ENCODE measurements around the gene CCDC60.
"Not testable (repeated sequence)": the region's sequence is repeated elsewhere in the genome, so short reads cannot be mapped to it uniquely, and the experiment has no call there.

CCDC60 gene

DNA sequence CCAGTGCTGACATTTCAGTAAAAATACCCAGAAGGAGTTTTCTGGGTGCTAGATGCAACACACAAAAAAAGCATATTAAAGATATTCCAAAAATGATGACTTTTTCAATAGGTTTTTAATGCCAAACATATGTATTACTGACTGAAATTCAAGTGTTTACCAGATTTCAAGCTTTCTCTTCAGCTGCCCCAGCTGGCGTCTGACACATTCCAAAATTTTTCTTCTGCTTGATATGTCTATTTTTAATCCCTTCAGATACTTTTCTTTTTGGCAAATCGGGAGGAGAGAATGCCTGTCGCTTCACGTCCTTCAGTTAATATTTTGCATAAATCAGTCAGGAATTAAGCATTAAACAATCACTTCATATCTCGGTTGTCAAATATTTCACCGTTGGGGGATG, 7.1 kb upstream of the CCDC60 start:
- DNase-seq (ENCODE audit: insufficient read length, low spot score), result no peak
- no peak for FAIRE-seq
- TF ChIP-seq SPI1 (IDR thresholded peaks at IDR 0.05; ENCODE audit: low read depth, low read length) (no peak), POLR2AphosphoS5 (IDR thresholded peaks at IDR 0.05; ENCODE audit: low read depth, low read length) (no peak), PAX5 (IDR thresholded peaks at IDR 0.05; ENCODE audit: insufficient read depth, low read length, severe bottlenecking) (no peak), POLR2A (IDR thresholded peaks at IDR 0.05; ENCODE audit: low read depth, low read length) (no peak), TAF1 (IDR thresholded peaks at IDR 0.05; ENCODE audit: low read depth, low read length) (no peak), POU2F2 (IDR thresholded peaks at IDR 0.05; ENCODE audit: low read depth, low read length) (no peak)

DNA sequence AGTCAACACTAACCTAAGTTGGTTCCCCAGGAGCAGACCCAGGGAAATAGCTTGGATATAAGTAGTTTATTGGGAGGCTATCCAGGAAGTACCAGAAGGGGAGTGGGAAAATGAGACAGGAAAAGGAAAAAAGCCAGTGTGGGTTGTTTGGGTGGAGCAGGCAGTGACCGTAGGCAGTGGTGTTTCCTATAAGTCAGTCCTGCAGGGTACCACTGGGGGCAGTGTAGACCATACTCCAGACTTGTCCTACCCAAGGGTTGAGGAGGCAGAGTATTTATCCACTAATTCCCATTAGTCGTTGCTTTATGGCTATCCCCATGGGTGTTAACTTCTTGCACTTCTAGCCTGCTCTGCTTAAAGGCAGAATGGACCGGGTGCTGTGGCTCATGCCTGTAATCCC, 6.4 kb upstream of the CCDC60 start:
- DNase-seq (ENCODE audit: insufficient read length, low spot score), result no peak
- FAIRE-seq, result no peak
- no peak for TF ChIP-seq TAF1 (IDR thresholded peaks at IDR 0.05; ENCODE audit: low read depth, low read length)
- TF ChIP-seq PAX5 (IDR thresholded peaks at IDR 0.05; ENCODE audit: insufficient read depth, low read length, severe bottlenecking), result no peak
- no peak for TF ChIP-seq SPI1 (IDR thresholded peaks at IDR 0.05; ENCODE audit: low read depth, low read length)
- no peak for TF ChIP-seq POU2F2 (IDR thresholded peaks at IDR 0.05; ENCODE audit: low read depth, low read length)
- no peak for TF ChIP-seq POLR2AphosphoS5 (IDR thresholded peaks at IDR 0.05; ENCODE audit: low read depth, low read length)
- no peak for TF ChIP-seq POLR2A (IDR thresholded peaks at IDR 0.05; ENCODE audit: low read depth, low read length)

DNA sequence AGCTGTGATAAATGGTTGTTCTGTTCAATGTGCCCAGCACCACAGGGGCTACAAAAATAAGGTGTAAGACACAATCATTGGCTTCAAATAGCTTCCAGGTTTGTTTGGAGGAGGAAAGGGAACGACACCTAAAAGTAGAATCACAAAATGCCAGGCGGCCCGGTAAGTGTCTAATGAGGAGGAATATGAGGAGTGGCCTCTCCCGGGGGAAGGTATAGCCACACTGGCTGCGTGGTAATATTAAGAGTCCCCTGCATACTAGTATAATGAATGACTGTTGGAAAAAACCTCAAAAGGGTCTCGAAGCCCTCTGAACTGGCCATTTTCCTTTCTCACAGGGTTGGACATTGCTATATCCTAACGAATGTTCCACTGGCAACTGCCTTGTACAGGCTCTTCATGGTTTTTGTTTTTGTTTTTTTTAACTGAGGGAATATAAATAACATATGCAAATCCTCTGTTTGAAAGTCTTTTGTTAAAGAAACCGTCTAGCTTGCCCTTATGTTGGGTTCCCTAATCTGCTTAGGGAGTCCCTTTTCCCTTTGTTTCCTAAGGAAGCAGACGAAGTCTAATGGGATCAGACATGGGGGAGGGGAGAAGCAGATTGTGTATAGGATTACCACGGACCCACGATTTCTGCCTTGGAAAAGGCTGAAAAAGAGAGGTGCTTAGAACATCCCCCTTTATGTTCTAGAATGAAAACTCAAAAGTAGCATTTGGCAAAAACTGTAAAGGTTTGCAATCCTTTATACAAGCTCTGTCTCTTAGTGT, 4.2 kb downstream of the CCDC60 start:
- no peak for TF ChIP-seq POLR2A (IDR thresholded peaks at IDR 0.05; ENCODE audit: low read depth, low read length)
- no peak for TF ChIP-seq PAX5 (IDR thresholded peaks at IDR 0.05; ENCODE audit: insufficient read depth, low read length, severe bottlenecking)
- TF ChIP-seq POU2F2 (IDR thresholded peaks at IDR 0.05; ENCODE audit: low read depth, low read length), result no peak
- TF ChIP-seq SPI1 (IDR thresholded peaks at IDR 0.05; ENCODE audit: low read depth, low read length), result no peak
- no peak for TF ChIP-seq POLR2AphosphoS5 (IDR thresholded peaks at IDR 0.05; ENCODE audit: low read depth, low read length)
- no peak for TF ChIP-seq TAF1 (IDR thresholded peaks at IDR 0.05; ENCODE audit: low read depth, low read length)
- FAIRE-seq, result no peak

DNA sequence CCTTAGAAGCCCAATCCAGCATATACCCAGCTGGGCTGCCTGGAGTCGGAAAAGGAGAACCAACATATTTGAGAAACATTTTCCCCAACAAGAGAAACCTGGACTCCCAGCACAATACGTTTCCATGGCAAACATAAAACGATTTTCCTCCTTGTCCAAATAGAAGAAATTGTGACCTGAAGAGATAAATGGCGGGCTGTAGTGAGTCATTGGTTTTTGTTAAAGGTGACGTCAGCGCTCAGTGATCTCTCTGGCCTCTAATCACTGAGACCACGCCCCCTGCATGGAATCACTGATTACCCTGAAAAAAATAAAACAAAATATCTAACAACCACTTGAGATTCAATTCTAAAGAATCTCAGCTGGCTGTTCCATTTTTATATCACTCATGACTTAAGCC, 6.0 kb downstream of the CCDC60 start:
- TF ChIP-seq PAX5 (IDR thresholded peaks at IDR 0.05; ENCODE audit: insufficient read depth, low read length, severe bottlenecking) (no peak), POLR2A (IDR thresholded peaks at IDR 0.05; ENCODE audit: low read depth, low read length) (no peak), POU2F2 (IDR thresholded peaks at IDR 0.05; ENCODE audit: low read depth, low read length) (no peak), SPI1 (IDR thresholded peaks at IDR 0.05; ENCODE audit: low read depth, low read length) (no peak), POLR2AphosphoS5 (IDR thresholded peaks at IDR 0.05; ENCODE audit: low read depth, low read length) (no peak), TAF1 (IDR thresholded peaks at IDR 0.05; ENCODE audit: low read depth, low read length) (no peak)
- no peak for DNase-seq (ENCODE audit: insufficient read length, low spot score)
- FAIRE-seq, result no peak

More for the DNA sequence above, 4.2 kb downstream of the CCDC60 start:
- DNase-seq (ENCODE audit: insufficient read length, low spot score), result no peak

DNA sequence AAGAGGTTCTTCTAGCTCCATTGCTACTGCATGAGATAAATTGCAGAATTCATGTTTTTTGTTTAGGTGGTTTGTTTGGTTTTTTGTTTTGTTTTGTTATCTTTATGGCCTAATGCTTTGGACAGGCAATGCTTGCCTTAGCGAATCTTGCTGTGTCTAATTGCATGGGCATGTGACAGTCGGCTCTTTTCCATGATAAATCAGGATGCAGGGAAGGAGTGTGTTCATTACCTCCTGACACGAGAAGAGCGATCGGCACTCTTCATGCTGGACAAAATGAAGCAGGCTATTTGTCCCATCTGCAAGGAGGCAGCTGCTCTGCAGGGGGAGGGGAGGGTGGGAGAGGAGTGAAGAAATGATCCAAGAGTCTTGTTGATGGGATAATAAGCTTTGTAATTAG, 6.5 kb downstream of the CCDC60 start:
- FAIRE-seq (no peak), DNase-seq (ENCODE audit: insufficient read length, low spot score) (no peak)
- no peak for TF ChIP-seq POU2F2 (IDR thresholded peaks at IDR 0.05; ENCODE audit: low read depth, low read length)
- TF ChIP-seq POLR2A (IDR thresholded peaks at IDR 0.05; ENCODE audit: low read depth, low read length), result no peak
- no peak for TF ChIP-seq TAF1 (IDR thresholded peaks at IDR 0.05; ENCODE audit: low read depth, low read length)
- no peak for TF ChIP-seq SPI1 (IDR thresholded peaks at IDR 0.05; ENCODE audit: low read depth, low read length)
- TF ChIP-seq POLR2AphosphoS5 (IDR thresholded peaks at IDR 0.05; ENCODE audit: low read depth, low read length), result no peak
- no peak for TF ChIP-seq PAX5 (IDR thresholded peaks at IDR 0.05; ENCODE audit: insufficient read depth, low read length, severe bottlenecking)

DNA sequence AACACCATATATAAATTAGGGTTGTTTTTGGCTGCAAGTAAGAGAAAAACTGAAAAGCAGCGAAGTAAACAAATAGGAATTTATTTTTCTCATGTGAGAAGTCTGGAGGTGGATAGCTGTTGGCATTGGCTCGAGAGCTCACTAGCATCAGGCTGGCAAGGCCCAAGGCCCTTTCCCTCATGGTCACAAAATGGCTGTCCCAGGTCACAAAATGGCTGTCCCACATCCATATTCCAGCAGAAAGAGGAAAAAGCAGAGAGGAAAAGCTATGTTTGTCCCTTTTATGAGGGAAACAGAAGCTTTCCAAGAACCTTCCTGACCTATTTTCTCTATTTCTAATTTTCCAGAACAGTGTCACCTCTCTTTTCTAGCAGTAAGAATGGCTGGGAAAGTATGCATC, 7.5 kb downstream of the CCDC60 start:
- no peak for FAIRE-seq
- TF ChIP-seq POLR2A (IDR thresholded peaks at IDR 0.05; ENCODE audit: low read depth, low read length) (no peak), TAF1 (IDR thresholded peaks at IDR 0.05; ENCODE audit: low read depth, low read length) (no peak), POLR2AphosphoS5 (IDR thresholded peaks at IDR 0.05; ENCODE audit: low read depth, low read length) (no peak), PAX5 (IDR thresholded peaks at IDR 0.05; ENCODE audit: insufficient read depth, low read length, severe bottlenecking) (no peak), POU2F2 (IDR thresholded peaks at IDR 0.05; ENCODE audit: low read depth, low read length) (no peak), SPI1 (IDR thresholded peaks at IDR 0.05; ENCODE audit: low read depth, low read length) (no peak)
- DNase-seq (ENCODE audit: insufficient read length, low spot score), result no peak

DNA sequence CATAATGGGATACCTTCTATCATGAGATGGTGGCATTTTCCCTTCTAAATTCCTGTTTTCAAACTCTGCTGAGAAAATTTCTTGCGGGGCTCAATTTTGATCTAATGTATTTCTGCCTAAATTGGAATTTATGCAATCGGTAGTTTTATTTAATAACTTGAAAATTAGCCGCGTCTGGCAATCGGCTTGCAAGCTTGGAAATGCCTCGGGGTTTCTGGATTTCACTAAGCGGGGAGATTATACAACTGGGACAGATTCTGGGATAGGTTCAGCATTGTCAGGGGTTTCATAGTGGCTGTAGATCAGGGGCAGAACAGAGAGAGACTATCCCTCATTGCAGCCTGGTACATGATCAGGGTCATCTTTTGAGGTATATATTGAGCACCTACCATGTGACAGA, 8.6 kb downstream of the CCDC60 start:
- TF ChIP-seq POU2F2 (IDR thresholded peaks at IDR 0.05; ENCODE audit: low read depth, low read length), result no peak
- no peak for FAIRE-seq
- DNase-seq (ENCODE audit: insufficient read length, low spot score), result no peak

DNA sequence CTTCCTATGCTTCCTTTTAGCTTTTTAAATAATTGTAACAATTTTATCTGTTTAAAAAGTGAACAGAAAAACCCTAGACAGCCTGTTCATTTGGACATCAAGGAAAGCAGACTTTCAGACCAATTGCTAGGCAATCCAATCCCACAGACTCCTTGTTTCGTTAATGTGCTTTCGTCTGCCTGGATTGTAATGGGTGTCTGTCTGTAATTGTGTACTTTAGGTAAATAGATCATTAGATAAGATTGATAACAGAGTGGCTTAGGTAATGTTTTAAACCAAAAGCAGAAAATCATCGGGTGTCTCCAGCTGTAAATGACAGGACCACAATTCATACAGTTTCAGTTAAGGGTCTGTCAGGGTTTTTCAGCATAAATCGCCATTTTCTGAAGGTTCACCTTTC, 19.6 kb downstream of the CCDC60 start:
- no peak for FAIRE-seq
- TF ChIP-seq SPI1 (IDR thresholded peaks at IDR 0.05; ENCODE audit: low read depth, low read length), result no peak
- TF ChIP-seq PAX5 (IDR thresholded peaks at IDR 0.05; ENCODE audit: insufficient read depth, low read length, severe bottlenecking), result no peak
- no peak for TF ChIP-seq POLR2A (IDR thresholded peaks at IDR 0.05; ENCODE audit: low read depth, low read length)
- no peak for TF ChIP-seq POU2F2 (IDR thresholded peaks at IDR 0.05; ENCODE audit: low read depth, low read length)
- TF ChIP-seq TAF1 (IDR thresholded peaks at IDR 0.05; ENCODE audit: low read depth, low read length), result no peak
- DNase-seq (ENCODE audit: insufficient read length, low spot score), result no peak

DNA sequence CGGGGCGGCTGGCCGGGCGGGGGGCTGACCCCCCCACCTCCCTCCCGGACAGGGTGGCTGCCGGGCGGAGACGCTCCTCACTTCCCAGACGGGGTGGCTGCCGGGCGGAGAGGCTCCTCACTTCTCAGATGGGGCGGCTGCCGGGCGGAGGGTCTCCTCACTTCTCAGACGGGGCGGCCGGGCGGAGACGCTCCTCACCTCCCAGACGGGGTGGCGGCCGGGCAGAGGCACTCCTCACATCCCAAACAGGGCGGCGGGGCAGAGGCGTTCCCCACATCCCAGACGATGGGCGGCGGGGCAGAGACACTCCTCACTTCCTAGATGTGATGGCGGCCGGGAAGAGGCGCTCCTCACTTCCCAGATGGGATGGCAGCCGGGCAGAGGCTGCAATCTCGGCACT, 25.8 kb downstream of the CCDC60 start:
- not testable (repeated sequence) for FAIRE-seq; DNase-seq (ENCODE audit: insufficient read length, low spot score)

DNA sequence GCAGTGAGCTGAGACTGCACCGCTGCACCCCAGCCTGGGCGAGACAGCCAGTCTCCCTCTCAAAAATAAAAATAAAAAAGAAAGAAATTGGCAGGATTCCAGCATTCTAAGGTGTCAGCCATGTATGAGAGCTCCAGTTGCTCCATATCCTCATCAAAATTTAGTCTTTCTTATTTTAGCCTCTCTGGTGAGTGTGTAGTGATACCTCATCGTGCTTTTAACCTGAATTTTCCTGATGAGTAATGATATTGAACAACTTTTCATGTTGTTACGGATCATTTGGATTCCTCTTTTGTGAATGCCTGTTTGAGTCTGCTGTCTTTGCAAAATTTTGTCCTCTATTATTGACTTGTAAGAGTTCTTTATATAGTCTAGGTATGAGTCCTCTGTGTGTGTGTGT, 28.5 kb downstream of the CCDC60 start:
- DNase-seq (ENCODE audit: insufficient read length, low spot score), result no peak
- FAIRE-seq, result no peak
- TF ChIP-seq POLR2AphosphoS5 (IDR thresholded peaks at IDR 0.05; ENCODE audit: low read depth, low read length), result no peak

DNA sequence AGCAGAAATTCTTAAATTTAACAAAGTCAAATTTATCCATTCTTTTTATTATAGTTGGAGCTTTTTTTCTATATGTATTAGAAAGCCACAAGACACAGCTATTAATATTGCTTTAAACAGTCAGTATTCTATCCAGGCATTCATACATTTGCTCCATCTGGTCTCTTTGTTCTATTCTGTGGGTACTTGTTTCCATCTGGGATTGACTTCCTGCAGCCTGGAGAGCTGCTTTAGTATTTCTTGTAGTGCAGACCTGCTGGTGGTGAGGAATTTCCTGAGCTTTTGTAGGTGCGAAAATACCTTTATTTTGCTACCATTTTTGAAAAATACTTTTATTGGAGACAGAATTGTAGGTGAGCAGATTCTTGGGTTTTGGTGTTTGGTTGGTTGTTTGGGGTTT, 29.0 kb downstream of the CCDC60 start:
- FAIRE-seq, result no peak
- DNase-seq (ENCODE audit: insufficient read length, low spot score), result no peak
- no peak for TF ChIP-seq TAF1 (IDR thresholded peaks at IDR 0.05; ENCODE audit: low read depth, low read length)
- TF ChIP-seq PAX5 (IDR thresholded peaks at IDR 0.05; ENCODE audit: insufficient read depth, low read length, severe bottlenecking), result no peak
- no peak for TF ChIP-seq POLR2AphosphoS5 (IDR thresholded peaks at IDR 0.05; ENCODE audit: low read depth, low read length)
- no peak for TF ChIP-seq SPI1 (IDR thresholded peaks at IDR 0.05; ENCODE audit: low read depth, low read length)
- TF ChIP-seq POLR2A (IDR thresholded peaks at IDR 0.05; ENCODE audit: low read depth, low read length), result no peak
- no peak for TF ChIP-seq POU2F2 (IDR thresholded peaks at IDR 0.05; ENCODE audit: low read depth, low read length)

Measured in GM12891 (cell line).